T1000 (cell line): ENCODE measurements around the gene GHRH.

ENCODE experiments used
- DNase-seq: peaks from one replicate; lab custom pipeline; 2025; ENCODE audit warnings: mixed read lengths; lab: John Stamatoyannopoulos, UW

GHRH gene

DNA sequence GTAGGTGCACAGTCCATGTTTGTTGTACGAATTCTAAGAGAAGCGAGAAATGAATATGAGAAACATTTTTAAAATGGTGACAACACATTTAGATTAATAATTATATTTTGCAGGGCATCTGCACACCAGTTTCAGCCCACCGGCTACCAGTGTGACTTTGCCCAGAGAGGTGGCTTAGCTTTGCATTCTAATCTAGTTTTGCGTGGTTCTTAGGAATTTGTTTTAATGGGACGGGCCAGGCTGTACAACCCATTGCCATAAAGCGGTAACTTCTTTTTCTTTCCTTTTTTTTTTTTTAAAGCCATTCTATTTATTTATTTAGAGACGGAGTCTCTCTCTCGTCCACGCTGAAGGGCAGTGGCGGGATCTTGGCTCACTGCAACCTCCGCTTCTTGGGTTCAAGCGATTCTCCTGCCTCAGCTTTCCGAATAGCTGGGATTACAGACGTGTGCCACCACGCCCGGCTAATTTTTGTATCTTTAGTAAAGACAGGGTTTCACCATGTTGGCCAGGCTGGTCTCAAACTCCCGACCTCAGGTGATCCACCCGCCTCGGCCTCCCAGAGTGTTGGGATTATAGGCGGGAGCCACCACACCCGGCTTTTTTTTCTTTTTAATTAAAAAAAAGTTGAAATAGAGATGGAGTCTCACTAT lies 28.7 kb upstream of the GHRH start:
- DNase-seq: no peak

DNA sequence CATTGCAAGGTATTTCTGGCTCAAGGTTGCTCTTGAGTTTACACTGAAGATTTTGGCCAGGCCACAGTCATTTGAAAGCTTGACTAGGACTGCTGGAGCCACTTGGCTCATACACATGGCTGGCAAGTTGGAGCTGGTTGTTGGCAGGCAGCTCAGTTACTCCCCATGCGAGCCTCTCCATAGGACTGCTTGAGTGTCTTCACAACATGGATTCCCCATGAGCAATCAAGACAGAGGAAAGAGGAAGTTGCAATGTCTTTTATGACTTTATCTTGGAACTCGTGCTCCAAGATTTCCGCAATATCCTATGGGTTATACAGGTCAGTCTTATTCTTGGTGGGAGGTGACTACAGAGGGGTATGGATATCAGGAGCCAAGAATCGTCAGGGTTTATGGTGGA lies 26.5 kb upstream of the GHRH start:
- no peak for DNase-seq

DNA sequence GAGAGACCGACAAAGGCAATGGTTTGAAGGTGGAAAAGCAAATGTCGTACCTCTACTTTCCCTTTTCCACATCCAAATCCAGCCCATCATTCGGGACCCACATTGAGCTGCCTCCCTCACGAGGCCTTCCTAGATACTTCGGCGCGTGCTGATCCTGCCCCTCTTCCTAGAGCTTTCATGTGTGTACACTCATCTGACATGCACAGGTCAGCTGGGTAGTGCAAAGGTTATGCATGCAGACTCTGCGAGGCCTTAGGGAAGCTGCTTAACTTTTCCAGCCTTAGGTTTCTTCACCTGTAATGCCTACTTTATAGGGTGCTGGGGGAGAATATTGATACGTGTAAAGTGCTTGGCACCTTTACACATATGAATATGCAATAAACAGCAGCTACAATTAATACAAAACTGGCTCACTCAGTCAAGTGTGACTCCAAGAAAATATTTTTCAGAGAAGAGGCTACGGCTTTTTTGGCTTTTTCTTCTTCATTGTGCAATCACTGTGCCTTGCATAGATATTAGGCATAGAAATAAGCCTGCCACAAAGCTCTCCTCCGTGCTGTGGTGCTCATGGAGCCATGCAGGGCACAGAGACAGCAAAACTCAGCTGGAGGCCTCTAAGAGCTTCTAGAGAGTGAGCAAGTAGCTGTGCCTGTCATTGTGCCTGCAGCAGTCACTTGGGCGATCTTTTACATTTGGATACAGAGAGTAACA lies 24.2 kb upstream of the GHRH start:
- no peak for DNase-seq

DNA sequence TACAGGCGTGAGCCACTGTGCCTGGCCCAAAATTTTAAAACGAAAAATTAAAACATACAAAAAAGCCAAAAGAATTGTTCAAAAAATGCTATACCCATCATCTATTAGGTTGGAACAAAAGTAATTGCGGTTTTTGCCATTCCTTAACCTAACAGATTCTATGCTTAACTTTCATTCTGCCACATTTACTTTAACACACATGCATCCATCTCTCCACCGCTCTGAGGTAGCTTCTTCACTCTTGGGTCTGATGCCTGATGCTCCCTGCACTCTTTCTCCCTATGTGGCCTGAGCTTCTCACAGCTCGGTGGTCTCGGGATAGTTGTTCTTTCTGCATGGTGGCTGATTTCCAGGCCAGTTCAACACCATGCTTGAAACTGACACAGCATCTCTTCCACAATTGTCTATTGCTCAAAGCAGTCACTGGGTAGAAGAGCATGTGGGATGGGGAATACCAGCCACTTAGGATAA lies 23.1 kb upstream of the GHRH start:
- DNase-seq: no peak

DNA sequence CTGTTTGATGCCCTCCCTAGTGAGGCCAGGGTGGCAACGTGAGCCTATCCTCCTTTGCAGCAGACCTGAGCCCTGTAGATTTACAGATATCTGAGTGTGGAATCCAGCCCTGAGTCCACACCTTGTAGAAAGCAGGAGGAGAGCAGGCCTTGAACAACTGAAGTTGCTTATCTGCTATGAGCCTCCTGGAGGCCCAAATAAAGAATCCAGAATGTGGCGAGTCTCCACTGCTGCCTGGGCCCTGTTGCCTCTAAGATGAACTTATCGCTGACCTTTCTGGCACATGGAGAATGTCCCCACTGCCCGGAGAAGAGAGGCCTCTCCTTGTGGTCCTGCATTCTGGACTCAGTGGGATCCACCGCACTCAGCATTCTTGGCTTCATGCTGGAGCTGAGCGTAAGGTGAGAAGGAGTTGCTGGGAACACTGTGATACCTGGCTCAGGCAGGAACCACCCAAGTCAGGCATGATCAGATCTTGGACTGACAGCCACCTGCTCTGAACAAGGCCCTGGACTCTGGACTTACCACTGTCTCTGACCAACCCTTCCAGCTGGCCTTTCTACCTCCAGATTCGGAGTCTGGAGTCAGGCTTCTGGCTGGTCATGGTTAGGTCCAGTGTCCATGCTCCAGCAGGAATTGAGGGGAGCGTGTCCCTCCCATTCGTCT lies 22.0 kb upstream of the GHRH start:
- no peak for DNase-seq

DNA sequence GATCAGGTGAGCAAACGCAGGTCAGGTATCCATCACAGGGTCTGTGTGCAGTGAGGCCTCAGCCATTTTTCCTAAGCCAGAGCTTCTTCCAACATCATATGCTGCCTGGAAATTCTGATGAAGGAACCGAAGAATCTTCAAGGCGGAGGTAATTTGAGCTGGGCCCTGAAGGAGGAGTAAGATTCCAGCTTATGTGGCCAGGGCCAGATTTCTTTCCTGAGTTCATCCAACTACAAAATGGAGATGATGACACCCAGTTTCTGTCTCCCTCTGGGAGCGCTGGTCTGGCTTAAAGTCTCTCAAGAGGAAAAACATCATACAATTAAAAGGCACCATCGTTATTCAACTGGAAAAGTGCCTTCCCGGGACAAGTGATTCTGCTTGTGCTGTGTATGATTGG lies 20.9 kb upstream of the GHRH start:
- no peak for DNase-seq

DNA sequence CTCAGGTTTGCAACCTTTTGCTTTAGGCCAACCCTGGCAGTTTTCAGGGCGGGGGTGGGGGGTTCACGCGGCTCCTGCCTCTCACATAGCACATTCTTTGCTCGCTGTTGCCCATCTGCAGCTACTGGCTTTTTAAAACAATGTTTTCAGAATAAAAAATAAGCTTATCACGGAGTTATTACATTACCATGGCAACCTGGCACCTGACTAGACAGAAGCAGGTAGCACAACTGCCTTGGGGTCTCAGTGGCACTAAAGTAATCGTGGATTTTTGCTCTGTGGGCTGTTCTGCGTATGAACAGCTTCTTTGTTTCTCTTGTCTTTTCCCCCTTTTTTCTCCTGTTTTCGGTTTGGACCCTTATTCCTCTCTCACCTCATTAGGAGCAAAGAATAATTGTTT lies 18.8 kb upstream of the GHRH start:
- DNase-seq: no peak

DNA sequence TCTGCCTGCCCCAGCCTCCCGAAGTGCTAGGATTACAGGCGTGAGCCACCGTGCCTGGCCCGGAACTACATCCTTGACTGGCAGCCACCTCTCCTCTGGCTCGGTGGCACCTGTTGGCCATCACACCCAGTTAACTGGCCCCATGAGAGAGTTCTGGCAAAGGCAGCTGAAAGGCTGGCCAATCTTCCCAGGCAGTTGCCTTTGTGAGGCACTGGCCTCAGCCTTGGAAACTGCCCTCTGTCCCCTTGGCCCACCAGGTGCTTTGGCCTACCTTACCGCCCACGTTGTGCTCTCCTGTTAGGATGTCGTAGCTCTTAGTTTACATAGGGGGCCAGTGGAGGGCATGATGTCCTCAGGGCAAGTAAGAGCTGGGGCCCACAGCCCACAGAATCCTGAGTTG lies 18.2 kb upstream of the GHRH start:
- DNase-seq: no peak

DNA sequence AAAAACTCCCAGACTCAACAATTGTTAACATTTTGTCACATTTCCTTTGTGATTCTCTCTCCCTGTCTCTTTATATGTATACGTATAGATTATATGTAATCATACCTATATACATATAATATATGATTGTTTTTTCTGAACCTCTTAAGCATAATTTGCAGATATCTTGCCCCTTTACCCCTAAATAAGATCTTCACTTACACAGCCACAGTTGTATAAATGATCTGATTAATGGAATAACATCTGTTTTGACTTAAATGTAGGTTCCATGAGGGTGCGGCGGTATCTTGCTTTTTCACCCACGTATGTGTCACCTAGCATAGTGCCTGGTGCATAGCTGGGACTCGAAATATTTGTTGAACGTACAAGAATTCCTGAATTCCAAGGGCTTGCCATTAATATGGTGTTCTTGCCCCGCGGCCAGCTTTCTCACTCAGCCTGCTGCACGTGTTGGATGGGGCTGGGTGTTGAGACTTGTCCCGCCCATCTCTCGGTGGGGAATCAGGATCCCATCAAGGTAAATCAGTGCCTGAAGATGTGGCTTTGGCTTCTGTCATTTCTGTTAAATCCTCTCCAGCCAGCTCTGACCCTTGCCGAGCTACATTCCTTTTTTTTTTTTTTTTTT lies 17.5 kb upstream of the GHRH start:
- no peak for DNase-seq

DNA sequence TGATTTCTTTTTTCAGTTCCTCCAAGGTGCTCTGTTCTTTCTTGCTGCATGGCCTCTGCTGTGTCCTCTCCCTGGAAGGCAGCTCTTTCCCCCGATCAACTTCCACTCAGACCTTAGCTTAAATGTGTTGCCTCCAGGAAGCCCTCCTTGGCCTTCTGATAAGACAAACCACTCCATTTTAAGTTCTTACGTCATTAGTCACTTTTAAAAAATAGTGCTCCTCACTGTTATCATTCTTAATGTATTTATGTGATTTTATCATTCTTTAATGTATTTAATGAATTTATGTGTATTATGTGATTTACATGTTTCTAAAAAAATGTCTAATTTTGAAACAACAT lies 15.6 kb upstream of the GHRH start:
- no peak for DNase-seq

DNA sequence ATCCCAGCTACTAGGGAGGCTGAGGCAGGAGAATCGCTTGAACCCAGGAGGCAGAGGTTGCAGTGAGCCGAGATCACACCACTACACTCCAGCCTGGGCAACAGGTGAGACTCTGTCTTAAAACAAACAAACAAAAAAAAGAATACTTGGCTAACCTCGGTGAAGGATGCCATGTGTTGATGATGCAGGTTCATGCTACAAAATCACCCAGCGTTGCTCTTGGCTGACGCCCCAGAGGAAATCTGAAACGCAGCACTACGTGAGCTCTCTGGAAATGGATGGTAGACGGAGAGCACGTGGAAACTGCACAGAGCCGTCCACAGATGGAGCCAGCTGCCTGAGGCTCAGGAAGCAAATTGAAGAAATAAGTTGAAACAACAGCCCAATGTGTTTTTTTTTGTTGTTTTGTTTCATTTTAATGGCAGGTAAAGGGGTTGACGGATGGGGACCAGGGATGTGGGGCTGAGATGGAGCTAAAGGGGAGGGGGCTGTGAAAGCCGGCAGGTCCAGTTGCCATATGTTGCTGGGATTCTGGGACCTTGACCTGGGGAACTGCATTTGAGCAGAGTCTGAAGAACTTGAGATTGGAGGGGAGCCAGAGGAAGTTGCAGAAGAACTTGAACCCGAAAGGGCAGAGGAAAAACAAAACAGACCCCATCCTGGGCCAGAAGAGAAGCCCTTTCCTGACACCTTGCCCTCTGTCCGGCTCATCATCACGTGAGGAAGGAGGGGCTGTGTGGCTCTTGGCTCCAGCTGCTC lies 15.1 kb upstream of the GHRH start:
- DNase-seq: no peak

DNA sequence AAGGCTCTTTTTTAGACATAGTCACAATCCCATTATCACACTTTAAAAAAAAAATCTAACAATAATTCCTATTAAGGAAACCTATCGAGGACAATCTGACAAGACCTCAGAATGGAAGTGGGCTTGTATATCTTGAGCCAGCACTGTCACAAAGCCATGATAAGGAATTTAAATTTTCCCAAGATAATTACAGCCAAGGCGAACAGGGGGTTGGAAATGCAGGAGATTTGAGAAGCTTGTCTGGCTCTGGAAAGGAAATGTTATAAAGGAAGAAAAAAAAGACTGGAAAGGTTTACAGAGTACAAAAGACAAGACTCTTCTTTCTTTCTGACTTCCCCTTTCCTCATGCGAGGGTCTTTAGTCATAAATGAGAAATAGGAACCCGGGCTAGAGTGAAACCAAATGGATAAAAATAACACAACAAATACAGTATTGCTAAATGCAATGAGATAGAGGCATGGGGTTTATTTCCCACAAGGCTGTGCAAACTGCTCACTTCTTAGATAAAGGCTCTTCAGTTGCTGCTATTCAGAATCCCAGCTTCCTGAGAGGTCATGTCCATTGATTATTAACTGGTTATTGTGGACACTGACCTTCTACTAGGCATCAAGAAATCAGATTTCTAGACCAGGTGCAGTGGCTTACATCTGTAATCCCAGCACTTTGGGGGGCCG lies 13.4 kb upstream of the GHRH start:
- no peak for DNase-seq

DNA sequence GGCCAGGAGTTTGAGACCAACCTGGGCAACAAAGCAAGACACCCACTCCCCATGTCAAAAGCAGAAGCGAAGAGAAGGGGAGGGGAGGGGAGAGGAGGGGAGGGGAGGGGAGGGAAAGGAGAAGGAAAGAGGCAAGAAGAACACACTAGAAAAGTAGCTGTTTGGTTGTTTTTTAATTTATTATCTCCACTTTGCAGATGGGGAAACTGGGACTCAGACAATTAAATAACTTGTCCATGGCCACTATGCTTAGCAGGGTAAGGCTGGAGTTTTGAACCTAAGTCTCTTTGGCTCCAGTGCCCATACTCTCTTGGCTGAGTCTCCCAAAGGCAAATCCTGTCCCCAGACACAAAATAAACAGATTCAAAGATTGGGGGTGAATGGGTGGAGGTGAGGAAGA lies 12.4 kb upstream of the GHRH start:
- no peak for DNase-seq

DNA sequence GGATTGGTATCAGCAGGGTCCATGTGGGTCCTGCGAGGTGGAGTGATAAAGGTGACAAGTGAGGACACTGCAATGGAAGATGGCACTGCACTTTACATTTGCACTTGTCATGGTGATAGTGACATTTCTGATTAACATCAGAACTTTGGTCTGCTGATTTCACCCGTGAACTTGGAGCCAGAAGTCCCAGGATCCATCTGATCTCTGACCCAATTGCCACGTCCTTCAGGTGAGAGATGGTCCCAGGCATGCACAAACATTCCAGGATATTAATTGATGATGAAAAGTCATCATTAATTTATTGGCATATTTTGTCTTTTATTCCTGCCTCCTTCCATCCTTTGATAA lies 9.8 kb upstream of the GHRH start:
- no peak for DNase-seq

DNA sequence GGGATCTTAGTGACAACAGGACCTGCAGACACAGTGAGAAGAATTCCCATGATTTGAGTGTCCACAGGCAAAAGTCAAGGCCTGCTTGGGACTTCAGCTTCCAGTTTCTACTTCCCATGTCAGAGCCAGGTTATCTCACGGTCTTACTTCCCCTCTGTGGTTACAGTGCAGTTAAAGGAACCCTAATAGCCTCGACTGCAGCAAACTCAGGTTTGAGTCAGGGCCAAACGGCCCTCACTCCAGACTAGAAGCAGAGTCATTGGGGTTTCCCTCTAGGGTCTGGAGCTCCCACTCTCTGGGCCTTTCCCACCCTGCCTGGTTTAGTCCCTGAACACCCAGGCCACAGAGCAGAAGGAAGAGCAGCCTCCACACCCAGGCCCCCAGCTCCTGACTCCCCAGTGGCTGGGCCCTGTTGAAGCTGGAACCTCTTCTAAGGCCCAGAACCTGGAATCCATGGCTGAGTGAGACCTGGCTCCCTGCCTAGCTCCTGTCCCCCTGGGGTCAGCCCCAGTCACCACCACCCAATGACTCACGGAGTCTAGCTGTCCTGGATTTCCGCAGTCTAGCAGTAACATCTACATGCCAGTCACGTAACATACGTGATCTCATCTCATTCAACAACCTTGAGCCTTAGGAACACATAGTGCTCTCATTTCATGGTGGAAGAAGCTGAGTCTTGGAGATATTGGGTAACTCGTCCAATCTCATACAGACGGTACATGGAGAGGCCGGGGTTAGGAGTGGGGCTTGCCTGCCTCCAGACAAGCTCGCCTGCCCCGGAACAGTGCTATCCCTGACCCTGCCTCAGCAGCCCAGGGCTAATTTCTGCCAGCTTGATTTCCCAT lies 9.2 kb upstream of the GHRH start:
- no peak for DNase-seq

DNA sequence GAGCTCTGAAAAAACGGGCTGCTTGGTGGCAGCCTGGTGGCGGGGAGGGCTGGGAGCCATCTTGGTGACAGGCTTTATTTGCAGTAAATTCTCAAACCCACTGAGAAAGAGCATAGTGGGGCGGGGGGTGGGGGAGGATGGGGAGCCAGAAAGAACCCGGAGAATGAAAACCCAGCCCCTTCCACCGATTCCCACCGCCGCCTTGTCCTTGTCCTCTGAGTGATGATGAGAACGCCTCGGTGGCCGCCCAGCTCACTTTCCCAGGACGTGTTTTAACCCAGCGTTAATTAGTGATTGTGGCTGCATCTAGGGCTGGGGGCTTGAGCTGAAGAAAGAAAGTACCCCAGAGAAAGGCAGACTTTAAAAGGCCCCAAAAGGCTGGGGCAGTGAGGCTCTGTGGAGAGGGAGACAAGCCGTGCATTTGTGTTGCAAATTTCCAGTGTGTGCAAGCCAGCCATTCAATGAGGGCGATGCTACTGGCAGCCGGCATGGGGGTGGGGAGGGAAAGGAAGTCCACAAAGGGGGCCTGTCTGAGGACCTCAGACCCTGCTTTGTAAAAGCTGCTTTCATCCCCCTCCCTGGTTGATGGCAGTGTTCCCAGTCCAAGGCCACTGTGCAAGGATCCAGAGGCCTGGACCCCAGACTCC lies 6.2 kb upstream of the GHRH start:
- DNase-seq: no peak

DNA sequence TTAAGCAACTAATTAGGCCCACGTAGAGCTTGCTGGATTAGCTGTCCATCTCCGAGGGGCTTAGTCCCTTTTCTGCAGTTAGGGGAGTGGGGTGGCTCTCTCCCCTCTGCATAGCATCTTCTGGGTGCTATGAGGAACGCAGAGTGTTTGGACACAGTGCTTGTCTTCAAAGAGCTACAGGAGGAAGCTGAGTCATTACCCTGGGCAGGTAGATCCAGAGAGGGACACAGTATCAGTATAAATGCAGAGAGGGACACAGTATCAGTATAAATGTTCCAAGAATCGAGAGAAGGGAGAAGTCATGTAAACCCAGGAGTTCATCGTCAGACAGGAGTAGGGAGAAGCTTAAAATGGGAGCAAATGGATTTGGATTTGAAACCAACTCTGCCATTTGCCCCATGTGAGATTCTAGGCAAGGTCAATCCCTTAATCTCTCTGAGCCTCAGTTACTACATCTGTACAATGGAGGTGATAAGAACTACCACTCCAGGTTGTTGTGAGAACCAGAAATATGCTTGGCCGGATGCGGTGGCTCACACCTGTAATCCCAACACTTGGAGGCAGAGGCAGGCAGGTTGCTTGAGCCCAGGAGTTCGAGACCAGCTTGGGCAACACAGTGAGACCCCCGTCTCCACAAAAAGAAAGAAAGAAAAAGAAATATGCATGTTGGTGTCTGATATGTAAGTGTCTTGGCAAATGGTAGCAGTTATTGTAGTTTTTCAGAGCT lies 5.5 kb upstream of the GHRH start:
- DNase-seq: no peak

DNA sequence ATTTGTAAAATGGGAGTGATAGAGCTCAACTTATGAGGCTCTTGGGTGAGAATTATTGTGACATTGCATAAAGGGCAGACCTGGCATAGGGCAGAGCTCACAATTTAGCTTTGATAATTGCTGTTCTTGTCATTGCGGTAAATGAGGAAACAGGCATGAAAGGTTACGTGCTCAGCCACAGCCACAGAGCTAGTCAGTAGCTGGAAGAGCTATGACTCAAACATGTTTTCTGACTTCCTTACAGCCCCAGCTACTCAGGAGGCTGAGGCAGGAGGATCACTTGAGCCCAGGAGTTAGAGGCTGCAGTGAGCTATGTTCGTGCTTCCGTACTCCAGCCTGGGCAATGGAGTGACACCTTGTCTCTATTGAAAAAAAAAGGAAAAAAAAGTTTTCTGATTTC lies 3.5 kb upstream of the GHRH start:
- no peak for DNase-seq

DNA sequence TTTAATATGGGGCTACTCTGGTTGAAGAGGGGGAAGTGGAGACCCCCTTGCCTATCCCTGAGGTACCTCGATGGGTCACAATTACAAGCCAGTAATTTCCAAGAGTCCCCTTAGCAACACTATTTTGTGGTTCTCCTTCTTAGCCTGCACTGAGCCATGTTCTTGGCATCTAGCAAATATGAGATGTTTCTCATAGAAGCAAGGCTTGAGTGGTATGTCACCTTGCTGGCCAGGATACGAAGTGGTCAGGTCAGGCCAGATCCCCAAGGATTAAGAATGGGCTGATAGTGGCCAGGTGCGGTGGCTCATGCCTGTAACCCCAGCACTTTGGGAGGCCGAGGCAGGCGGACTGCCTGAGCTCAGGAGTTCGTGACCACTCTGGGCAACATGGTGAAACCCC lies 2.1 kb upstream of the GHRH start:
- no peak for DNase-seq

DNA sequence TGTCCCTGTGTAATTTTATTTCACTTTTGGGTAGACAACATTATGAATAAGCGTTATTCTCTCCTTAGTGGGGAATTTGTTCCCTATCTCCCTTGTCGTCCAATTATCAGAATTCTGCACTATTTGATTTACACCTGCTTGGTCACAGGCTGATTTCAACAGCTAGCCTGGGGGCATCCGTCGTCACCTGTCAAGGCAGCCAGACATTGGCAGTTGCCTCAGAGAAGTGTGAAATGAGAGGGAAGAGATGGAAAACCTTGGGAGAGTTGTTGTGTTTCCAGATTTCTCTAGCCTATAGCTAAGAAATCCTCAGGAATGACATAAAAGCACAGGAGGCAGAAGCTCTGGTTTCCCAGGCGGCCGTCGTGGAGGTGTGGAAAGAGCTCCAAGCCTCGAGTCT lies 891 bp upstream of the GHRH start:
- DNase-seq: no peak
